Activated CD4-positive, alpha-beta memory T cell treated with anti-CD3 and anti-CD28 coated beads for 36 hours (primary cell): Measurements from ENCODE around the gene MT4. TPM values are rescaled to one million over a fixed set of nuclear protein-coding genes. Genes with fewer than 3 reads are reported as not detected.
A peak's percentile ranks its signal among the peaks of the same experiment; 100 is the strongest.
"Not testable (repeated sequence)": the region's sequence is repeated elsewhere in the genome, so short reads cannot be mapped to it uniquely, and the experiment has no call there.

ENCODE experiments used
- CTCF ChIA-PET: fragments of 350-600 bp; sonication (Branson Sonifier 250); formaldehyde crosslinking; loops from one replicate; lab custom pipeline; 2021; ENCODE audit warnings: antibody characterized with exemption, inconsistent platforms; lab: Charles Lee
- POLR2A ChIA-PET: fragments of 350-600 bp; sonication (Branson Sonifier 250); formaldehyde crosslinking; loops from one replicate; lab custom pipeline; 2021; ENCODE audit warnings: antibody characterized with exemption; lab: Charles Lee
- DNase-seq: peaks from one replicate; pipeline ENCODE4 v3.0.0-alpha.2; 2020
- H3K27ac Mint-ChIP-seq: one replicate; pipeline ENCODE4 v1.8.0; 2021; ENCODE audit warnings: mixed read lengths
- H3K27me3 Mint-ChIP-seq: one replicate; pipeline ENCODE4 v1.8.0; 2021; ENCODE audit warnings: mixed read lengths
- H3K36me3 Mint-ChIP-seq: one replicate; pipeline ENCODE4 v1.8.0; 2021; ENCODE audit warnings: mixed read lengths
- H3K4me1 Mint-ChIP-seq: one replicate; pipeline ENCODE4 v1.8.0; 2021; ENCODE audit warnings: low read depth, mixed read lengths
- H3K4me3 Mint-ChIP-seq: one replicate; pipeline ENCODE4 v1.8.0; 2021; ENCODE audit warnings: mild to moderate bottlenecking, mixed read lengths
- H3K9me3 Mint-ChIP-seq: one replicate; pipeline ENCODE4 v1.8.0; 2021; ENCODE audit warnings: mixed read lengths
- intact Hi-C: fragments of 100-400 bp; cut with micrococcal nuclease; formaldehyde crosslinking; loops from one replicate; pipeline ENCODE4 v1.15.1; 2023
- total RNA-seq, 2 experiments: library from RNA; stranded (reverse); gene quantifications; one replicate each; pipeline ENCODE4 v1.2.3, GENCODE V29; 2021

MT4 gene
- total RNA-seq, 2 experiments from 2014 or later = not detected

GRCh38 chr16:56569971-56570370 lies 5.1 kb downstream of the MT4 start:
- ChIA-PET POLR2A (no interaction called here), CTCF (interaction anchor here (5.4 kb wide), 1 partner anchor 132 kb away, joined by 38 read pairs; no protein-coding TSS in a partner anchor)
- H3K4me1 Mint-ChIP-seq = no peaks in the 10 kb centered on the region
- peaks cover 8% of the 10 kb centered on the region for H3K9me3 Mint-ChIP-seq
- no peaks in the 10 kb centered on the region for H3K36me3 Mint-ChIP-seq
- H3K4me3 Mint-ChIP-seq = no peak overlapping the region
- H3K27me3 Mint-ChIP-seq = no peaks in the 10 kb centered on the region
- DNase-seq = no peak
- no peak overlapping the region for H3K27ac Mint-ChIP-seq
- intact Hi-C loops = no loop called here

GRCh38 chr16:56571525-56571924 lies 6.7 kb downstream of the MT4 start:
- POLR2A ChIA-PET = no interaction called here

GRCh38 chr16:56574625-56575024 lies 9.8 kb downstream of the MT4 start:
- Mint-ChIP-seq H3K4me1 (peaks cover 4% of the 10 kb centered on the region), H3K27ac (no peak overlapping the region), H3K9me3 (peaks cover 10% of the 10 kb centered on the region), H3K27me3 (no peaks in the 10 kb centered on the region), H3K36me3 (no peaks in the 10 kb centered on the region), H3K4me3 (no peak overlapping the region)
- intact Hi-C loops = loop anchor here (5.0 kb wide), 1 partner anchor 293 kb away; the partner anchor contains the start of gene SLC12A3
- CTCF ChIA-PET = interaction anchor here (5.0 kb wide), 1 partner anchor 127 kb away, joined by 140 read pairs; no protein-coding TSS in a partner anchor
- no peak for DNase-seq
- POLR2A ChIA-PET = no interaction called here

More at GRCh38 chr16:56571525-56571924, 6.7 kb downstream of the MT4 start:
- no peaks in the 10 kb centered on the region for H3K36me3 Mint-ChIP-seq
- no peak overlapping the region for H3K27ac Mint-ChIP-seq
- no peaks in the 10 kb centered on the region for H3K4me1 Mint-ChIP-seq
- intact Hi-C loops = no loop called here
- no peak for DNase-seq
- CTCF ChIA-PET = interaction anchor here (5.4 kb wide), 1 partner anchor 130 kb away, joined by 38 read pairs; no protein-coding TSS in a partner anchor
- no peak overlapping the region for H3K4me3 Mint-ChIP-seq
- no peaks in the 10 kb centered on the region for H3K27me3 Mint-ChIP-seq
- H3K9me3 Mint-ChIP-seq = peaks cover 10% of the 10 kb centered on the region

GRCh38 chr16:56576585-56577299 lies 11.9 kb downstream of the MT4 start:
- POLR2A ChIA-PET = no interaction called here
- peak; percentile 94 for DNase-seq
- H3K27ac Mint-ChIP-seq = no peak overlapping the region
- no peak overlapping the region for H3K4me3 Mint-ChIP-seq
- intact Hi-C loops = loop anchor here (1.0 to 5.0 kb wide), 4 partner anchors 32 to 291 kb away; partner anchors contain the start of genes MT2A and SLC12A3
- no peaks in the 10 kb centered on the region for H3K27me3 Mint-ChIP-seq
- H3K36me3 Mint-ChIP-seq = no peaks in the 10 kb centered on the region
- peaks cover 4% of the 10 kb centered on the region for H3K4me1 Mint-ChIP-seq
- CTCF ChIA-PET = interaction anchor here (0.6 to 5.0 kb wide), 30 partner anchors 9 to 293 kb away, joined by 3 to 140 read pairs (median 4); partner anchors contain the start of genes MT1E and MT2A
- peaks cover 10% of the 10 kb centered on the region for H3K9me3 Mint-ChIP-seq

GRCh38 chr16:56577300-56577625 lies 12.4 kb downstream of the MT4 start:
- CTCF ChIA-PET = interaction anchor here (0.6 to 5.0 kb wide), 21 partner anchors 15 to 292 kb away, joined by 3 to 140 read pairs (median 5); partner anchors contain the start of genes MT1E and MT2A
- intact Hi-C loops = loop anchor here (1.0 to 5.0 kb wide), 4 partner anchors 32 to 290 kb away; partner anchors contain the start of genes MT2A and SLC12A3
- Mint-ChIP-seq H3K27ac (no peak overlapping the region), H3K27me3 (no peaks in the 10 kb centered on the region), H3K36me3 (no peaks in the 10 kb centered on the region), H3K4me3 (no peak overlapping the region), H3K4me1 (peaks cover 4% of the 10 kb centered on the region), H3K9me3 (peaks cover 10% of the 10 kb centered on the region)
- no peak for DNase-seq
- POLR2A ChIA-PET = no interaction called here

GRCh38 chr16:56580391-56581048 lies 15.6 kb downstream of the MT4 start:
- DNase-seq = no peak
- no peaks in the 10 kb centered on the region for H3K9me3 Mint-ChIP-seq
- intact Hi-C loops = no loop called here
- H3K36me3 Mint-ChIP-seq = no peaks in the 10 kb centered on the region
- H3K4me1 Mint-ChIP-seq = peaks cover 4% of the 10 kb centered on the region
- H3K4me3 Mint-ChIP-seq = no peak overlapping the region
- H3K27me3 Mint-ChIP-seq = no peaks in the 10 kb centered on the region
- CTCF ChIA-PET = interaction anchor here (1.0 to 1.6 kb wide), 2 partner anchors 20 to 122 kb away, joined by 4 to 7 read pairs; no protein-coding TSS in a partner anchor
- POLR2A ChIA-PET = no interaction called here
- no peak overlapping the region for H3K27ac Mint-ChIP-seq

GRCh38 chr16:56582911-56583310 lies 18.0 kb downstream of the MT4 start:
- H3K27me3 Mint-ChIP-seq, H3K9me3 Mint-ChIP-seq, H3K4me3 Mint-ChIP-seq, H3K27ac Mint-ChIP-seq, H3K36me3 Mint-ChIP-seq, intact Hi-C loops, H3K4me1 Mint-ChIP-seq, POLR2A ChIA-PET, DNase-seq: not testable (repeated sequence)
- CTCF ChIA-PET = interaction anchor here (2.3 kb wide), 1 partner anchor 119 kb away, joined by 7 read pairs; no protein-coding TSS in a partner anchor

- POLR2A ChIA-PET = no interaction called here
- intact Hi-C loops = no loop called here
- CTCF ChIA-PET = interaction anchor here (2.3 kb wide), 1 partner anchor 118 kb away, joined by 7 read pairs; no protein-coding TSS in a partner anchor
- no peaks in the 10 kb centered on the region for H3K4me1 Mint-ChIP-seq
- DNase-seq = no peak
- H3K4me3 Mint-ChIP-seq = no peak overlapping the region
- no peak overlapping the region for H3K27ac Mint-ChIP-seq
- H3K9me3 Mint-ChIP-seq = no peaks in the 10 kb centered on the region
- H3K36me3 Mint-ChIP-seq = no peaks in the 10 kb centered on the region
- H3K27me3 Mint-ChIP-seq = peaks cover 10% of the 10 kb centered on the region
Observed at GRCh38 chr16:56583351-56584168, 18.7 kb downstream of the MT4 start.

GRCh38 chr16:56584276-56584675 lies 19.4 kb downstream of the MT4 start:
- ChIA-PET POLR2A (no interaction called here), CTCF (no interaction called here)
- peaks cover 14% of the 10 kb centered on the region for H3K27me3 Mint-ChIP-seq
- H3K9me3 Mint-ChIP-seq = no peaks in the 10 kb centered on the region
- H3K36me3 Mint-ChIP-seq = no peaks in the 10 kb centered on the region
- no peak for DNase-seq
- H3K4me1 Mint-ChIP-seq = peaks cover 3% of the 10 kb centered on the region
- intact Hi-C loops = no loop called here
- H3K27ac Mint-ChIP-seq = no peak overlapping the region
- H3K4me3 Mint-ChIP-seq = no peak overlapping the region

- H3K27me3 Mint-ChIP-seq = peaks cover 34% of the 10 kb centered on the region
- H3K27ac Mint-ChIP-seq = no peak overlapping the region
- H3K36me3 Mint-ChIP-seq = no peaks in the 10 kb centered on the region
- peaks cover 12% of the 10 kb centered on the region for H3K4me1 Mint-ChIP-seq
- H3K9me3 Mint-ChIP-seq = no peaks in the 10 kb centered on the region
- DNase-seq = no peak
- POLR2A ChIA-PET = no interaction called here
- CTCF ChIA-PET = interaction anchor here (1.1 kb wide), 1 partner anchor 113 kb away, joined by 3 read pairs; no protein-coding TSS in a partner anchor
- H3K4me3 Mint-ChIP-seq = peak overlapping the region; percentile 70
- intact Hi-C loops = no loop called here
Observed at GRCh38 chr16:56588781-56589140, 23.9 kb downstream of the MT4 start.

GRCh38 chr16:56589141-56590039 lies 24.5 kb downstream of the MT4 start, which contains the start of gene MT3:
Gene MT3 (plus strand): TSS chr16:56589528. CDS start chr16:56589591, 63 bp downstream.
- peaks cover 34% of the 10 kb centered on the region for H3K27me3 Mint-ChIP-seq
- no peaks in the 10 kb centered on the region for H3K36me3 Mint-ChIP-seq
- CTCF ChIA-PET = interaction anchor here (3.0 kb wide), 1 partner anchor 12 kb away, joined by 14 read pairs; no protein-coding TSS in a partner anchor
- H3K9me3 Mint-ChIP-seq = peaks cover 5% of the 10 kb centered on the region
- DNase-seq = peak; percentile 39
- POLR2A ChIA-PET = no interaction called here
- no peak within 1 kb of the TSS for H3K27ac Mint-ChIP-seq
- intact Hi-C loops = no loop called here
- H3K4me1 Mint-ChIP-seq = peaks cover 12% of the 10 kb centered on the region
- peak within 1 kb of the TSS; percentile 70 for H3K4me3 Mint-ChIP-seq
